Left lung (tissue), 10 donors: Measurements from ENCODE around the gene RASD1. TPM values are rescaled to one million over a fixed set of nuclear protein-coding genes. Genes with fewer than 3 reads are reported as not detected.

Experiments used
- ATAC-seq: fragments of 200-7000 bp; cut with Tn5 transposase; one replicate; pipeline ENCODE4 v1.9.1; 2020; ENCODE audit warnings: moderate library complexity
- DNase-seq, 4 donors: peaks; one replicate each; pipeline ENCODE4 v3.0.0-alpha.2; 2013 to 2020
- H3K27ac ChIP-seq, 2 donors: fragments of 200-600 bp; sonication (generic) in 1 of 2; one replicate each; pipeline versions ENCODE4 v1.5.0 to v1.8.0; 2020 to 2021
- H3K27me3 ChIP-seq, 2 donors: fragments of 200-600 bp; sonication (generic) in 1 of 2; one replicate each; pipeline versions ENCODE4 v1.5.0 to v1.8.0; 2020 to 2021
- H3K36me3 ChIP-seq, 2 donors: fragments of 200-600 bp; sonication (generic) in 1 of 2; one replicate each; pipeline versions ENCODE4 v1.5.0 to v1.8.0; 2020 to 2021
- H3K4me1 ChIP-seq, 2 donors: fragments of 200-600 bp; one replicate each; pipeline ENCODE4 v1.8.0; 2021
- H3K4me3 ChIP-seq, 2 donors: fragments of 200-600 bp; sonication (generic) in 1 of 2; one replicate each; pipeline versions ENCODE4 v1.5.0 to v1.8.0; 2020 to 2021; ENCODE audit warnings: mild to moderate bottlenecking in 1 of 2
- H3K9me3 ChIP-seq, 2 donors: fragments of 200-600 bp; sonication (generic) in 1 of 2; one replicate each; pipeline versions ENCODE4 v1.5.0 to v1.8.0; 2020 to 2021
- intact Hi-C, 2 donors: fragments of 100-400 bp; cut with DNase I; formaldehyde crosslinking; loops; one replicate each; pipeline versions ENCODE4 v1.11.2 to v1.14.2; 2022
- polyA plus RNA-seq, 6 donors: library from polyadenylated mRNA; unstranded; fragments of 120-200 nt; gene quantifications; one replicate each; pipeline ENCODE4 v1.2.1, GENCODE V29; 2013; ENCODE audit not compliant: insufficient read length in 6 of 6
- total RNA-seq, 2 donors: library from RNA; stranded (reverse); fragmentation: NEBNext Ultra II Directional; extraction: Animal tissue kit (Norgen Biotek cat#: 25700); gene quantifications; one replicate each; pipeline ENCODE4 v1.2.1, GENCODE V29; 2021
- TF ChIP-seq, protein P1 (sequence below), 2 donors: fragments of 200-600 bp; sonication (generic) in 1 of 2; IDR thresholded peaks; one replicate each; pipeline versions ENCODE4 v1.5.0 to v1.8.0; 2021; ENCODE audit warnings: antibody characterized with exemption in 2 of 2
- donor health status: DM: no; HTN: yes; CAD: no.
- donor health status: DM: no; HTN: no; CAD: no.

The RASD1 gene
- total and polyA plus RNA-seq, 8 donors = 1.4 to 14.2 (median 2.7) TPM

DNA sequence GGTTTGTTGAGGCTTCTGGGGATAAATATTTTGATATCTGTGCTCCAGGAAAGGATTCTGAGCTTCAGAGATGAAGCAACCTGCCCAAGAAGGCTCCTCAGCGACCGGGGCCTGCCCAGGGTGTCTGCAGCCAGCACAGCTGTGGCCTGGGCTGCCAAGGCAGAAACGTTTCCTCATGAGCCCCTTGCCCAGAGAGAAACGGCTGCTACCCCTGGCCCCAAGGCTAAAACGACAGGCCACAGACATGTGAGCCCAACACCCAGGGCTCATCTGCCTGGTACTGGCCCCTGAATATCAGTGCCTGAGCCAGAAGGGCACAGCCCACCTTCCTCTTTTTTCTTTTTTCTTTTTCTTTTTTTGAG is 45.4 kb upstream of the RASD1 start:
- H3K27me3 ChIP-seq = no peaks in the 10 kb centered on the region
- TF ChIP-seq, protein P1, sequence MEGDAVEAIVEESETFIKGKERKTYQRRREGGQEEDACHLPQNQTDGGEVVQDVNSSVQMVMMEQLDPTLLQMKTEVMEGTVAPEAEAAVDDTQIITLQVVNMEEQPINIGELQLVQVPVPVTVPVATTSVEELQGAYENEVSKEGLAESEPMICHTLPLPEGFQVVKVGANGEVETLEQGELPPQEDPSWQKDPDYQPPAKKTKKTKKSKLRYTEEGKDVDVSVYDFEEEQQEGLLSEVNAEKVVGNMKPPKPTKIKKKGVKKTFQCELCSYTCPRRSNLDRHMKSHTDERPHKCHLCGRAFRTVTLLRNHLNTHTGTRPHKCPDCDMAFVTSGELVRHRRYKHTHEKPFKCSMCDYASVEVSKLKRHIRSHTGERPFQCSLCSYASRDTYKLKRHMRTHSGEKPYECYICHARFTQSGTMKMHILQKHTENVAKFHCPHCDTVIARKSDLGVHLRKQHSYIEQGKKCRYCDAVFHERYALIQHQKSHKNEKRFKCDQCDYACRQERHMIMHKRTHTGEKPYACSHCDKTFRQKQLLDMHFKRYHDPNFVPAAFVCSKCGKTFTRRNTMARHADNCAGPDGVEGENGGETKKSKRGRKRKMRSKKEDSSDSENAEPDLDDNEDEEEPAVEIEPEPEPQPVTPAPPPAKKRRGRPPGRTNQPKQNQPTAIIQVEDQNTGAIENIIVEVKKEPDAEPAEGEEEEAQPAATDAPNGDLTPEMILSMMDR (IDR thresholded peaks at IDR 0.05) = no peak
- H3K27ac ChIP-seq = no peak overlapping the region
- H3K4me3 ChIP-seq = no peak overlapping the region
- no peaks in the 10 kb centered on the region for H3K9me3 ChIP-seq
- ATAC-seq = no peak
- H3K36me3 ChIP-seq = no peaks in the 10 kb centered on the region
- intact Hi-C loops = no loop called here
- peak in 1 of 4 donors; percentile 56 for DNase-seq
- peaks cover 0 to 8% of the 10 kb centered on the region in 2 donors for H3K4me1 ChIP-seq

DNA sequence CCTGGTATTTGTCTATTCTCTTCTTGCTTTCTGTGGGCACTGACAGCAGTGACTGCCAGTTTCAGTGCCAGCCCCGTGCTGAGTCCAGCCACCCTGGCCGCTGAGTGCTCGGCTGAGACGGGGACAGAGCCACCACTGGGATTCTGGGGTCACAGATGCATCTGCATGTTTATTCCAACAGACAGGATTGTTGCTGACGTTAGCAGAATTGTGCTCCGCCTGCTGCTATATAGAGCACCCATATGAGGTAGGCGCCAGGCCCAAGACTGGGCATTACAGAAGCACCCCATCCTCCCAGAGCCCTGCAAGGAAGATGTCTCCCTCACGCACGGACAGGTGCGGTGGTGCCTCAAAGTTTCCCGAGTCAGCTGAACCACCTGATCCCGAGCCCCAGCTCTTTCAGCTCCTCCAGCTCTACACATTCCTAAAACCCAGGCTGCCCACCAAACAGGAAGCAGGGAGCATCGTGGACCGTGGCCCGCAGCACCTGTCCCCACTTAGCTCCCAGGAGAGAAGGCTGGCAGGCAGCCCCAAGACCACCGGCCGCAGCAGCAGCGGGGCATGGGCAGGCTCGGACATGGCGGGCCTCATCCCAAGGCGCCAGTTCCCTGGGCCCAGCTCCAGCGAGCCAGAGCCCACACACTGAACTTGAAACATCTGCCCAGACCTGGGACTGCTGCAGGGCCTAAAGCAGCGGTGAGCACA is 44.9 kb upstream of the RASD1 start:
- H3K27me3 ChIP-seq = no peaks in the 10 kb centered on the region
- no peak overlapping the region for H3K27ac ChIP-seq
- no peaks in the 10 kb centered on the region for H3K36me3 ChIP-seq
- no peaks in the 10 kb centered on the region for H3K9me3 ChIP-seq
- DNase-seq (peak in 1 of 4 donors; percentile 73), ATAC-seq (no peak)
- TF ChIP-seq, protein P1 (IDR thresholded peaks at IDR 0.05) = no peak
- intact Hi-C loops = no loop called here
- H3K4me3 ChIP-seq = no peak overlapping the region
- H3K4me1 ChIP-seq = peaks cover under 1 to 8% of the 10 kb centered on the region in 2 donors

DNA sequence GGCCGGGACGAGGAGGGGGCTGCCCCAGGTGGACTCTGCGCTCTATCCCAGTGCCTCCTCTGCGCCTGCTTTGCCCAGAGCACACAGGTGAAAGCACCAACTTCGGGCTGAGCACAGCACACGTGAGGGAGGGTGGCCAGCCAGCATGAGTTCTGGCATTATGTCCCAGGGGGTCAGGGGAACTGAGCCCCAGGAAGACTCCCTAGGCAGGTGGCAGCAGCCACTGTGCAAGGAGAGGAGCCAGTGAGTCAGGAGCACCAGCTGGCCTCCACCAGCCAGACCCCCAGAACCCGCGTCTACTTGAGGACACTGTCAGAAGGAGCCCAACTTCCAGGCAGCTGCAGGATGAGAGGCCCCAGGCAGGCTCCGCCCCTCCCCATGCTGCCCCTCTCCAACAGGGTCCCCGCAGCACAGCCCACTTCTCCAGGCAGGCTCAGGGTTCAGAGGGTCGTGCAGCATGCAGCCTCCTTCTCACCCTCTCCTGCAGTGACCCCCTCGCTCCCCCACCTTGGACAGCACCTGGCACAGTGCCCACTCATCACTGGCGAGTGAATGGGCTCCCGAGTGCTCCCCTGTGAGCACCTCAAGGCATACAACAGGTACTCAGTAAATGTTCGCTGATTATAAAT is 44.2 kb upstream of the RASD1 start:
- no peaks in the 10 kb centered on the region for H3K36me3 ChIP-seq
- TF ChIP-seq, protein P1 (IDR thresholded peaks at IDR 0.05) = no peak
- intact Hi-C loops = no loop called here
- H3K4me1 ChIP-seq = peaks cover 4 to 8% of the 10 kb centered on the region in 2 donors
- DNase-seq (peak in 1 of 4 donors; percentile 60), ATAC-seq (no peak)
- no peak overlapping the region for H3K4me3 ChIP-seq
- H3K9me3 ChIP-seq = no peaks in the 10 kb centered on the region
- H3K27ac ChIP-seq = no peak overlapping the region
- no peaks in the 10 kb centered on the region for H3K27me3 ChIP-seq

DNA sequence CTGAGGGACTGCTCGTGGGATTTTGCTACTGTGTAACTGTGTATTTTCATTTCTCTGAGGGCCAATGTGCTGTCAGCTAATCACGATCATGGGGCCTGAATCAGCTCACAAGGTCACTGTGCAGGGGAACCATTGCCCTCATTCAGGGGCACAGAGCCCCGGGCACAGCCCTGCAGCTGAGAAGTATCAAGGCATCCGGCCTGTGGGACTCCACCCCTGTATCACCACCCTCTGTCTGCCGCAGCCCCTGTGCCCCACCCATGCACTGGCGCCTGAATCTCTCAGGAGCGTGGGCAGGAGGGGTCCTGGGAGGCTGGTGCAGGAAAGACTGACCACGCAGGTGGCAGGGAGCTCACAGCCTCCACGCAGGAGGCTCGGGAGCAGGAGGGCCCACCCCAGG is 43.4 kb upstream of the RASD1 start:
- Histone ChIP-seq H3K27me3 (no peaks in the 10 kb centered on the region), H3K36me3 (no peaks in the 10 kb centered on the region), H3K9me3 (no peaks in the 10 kb centered on the region), H3K4me1 (peaks cover 4 to 8% of the 10 kb centered on the region in 2 donors), H3K4me3 (no peak overlapping the region), H3K27ac (no peak overlapping the region)
- ATAC-seq = no peak
- DNase-seq = peak in 1 of 4 donors; percentile 52
- intact Hi-C loops = no loop called here
- TF ChIP-seq, protein P1 (IDR thresholded peaks at IDR 0.05) = no peak
